ENCODE results near the gene NAALADL2.

DNA sequence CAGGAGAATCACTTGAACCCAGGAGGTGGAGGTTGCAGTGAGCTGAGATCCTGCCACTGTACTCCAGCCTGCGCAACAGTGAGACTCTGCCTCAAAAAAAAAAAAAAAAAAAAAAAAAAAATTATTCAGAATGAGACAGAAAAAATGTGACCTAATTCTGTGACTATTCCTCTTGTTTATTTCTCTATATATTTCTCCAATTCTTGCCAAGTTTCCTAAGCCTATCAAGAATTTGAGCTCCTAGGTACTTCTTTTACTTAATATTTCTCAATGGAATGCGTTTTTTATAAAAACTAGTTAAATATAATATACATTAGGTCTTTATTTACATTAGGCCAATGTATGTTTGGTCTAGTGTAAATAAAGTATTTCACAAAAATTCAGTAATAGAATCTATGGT lies 86.8 kb downstream of the NAALADL2 start:
- TF ChIP-seq, protein P1, sequence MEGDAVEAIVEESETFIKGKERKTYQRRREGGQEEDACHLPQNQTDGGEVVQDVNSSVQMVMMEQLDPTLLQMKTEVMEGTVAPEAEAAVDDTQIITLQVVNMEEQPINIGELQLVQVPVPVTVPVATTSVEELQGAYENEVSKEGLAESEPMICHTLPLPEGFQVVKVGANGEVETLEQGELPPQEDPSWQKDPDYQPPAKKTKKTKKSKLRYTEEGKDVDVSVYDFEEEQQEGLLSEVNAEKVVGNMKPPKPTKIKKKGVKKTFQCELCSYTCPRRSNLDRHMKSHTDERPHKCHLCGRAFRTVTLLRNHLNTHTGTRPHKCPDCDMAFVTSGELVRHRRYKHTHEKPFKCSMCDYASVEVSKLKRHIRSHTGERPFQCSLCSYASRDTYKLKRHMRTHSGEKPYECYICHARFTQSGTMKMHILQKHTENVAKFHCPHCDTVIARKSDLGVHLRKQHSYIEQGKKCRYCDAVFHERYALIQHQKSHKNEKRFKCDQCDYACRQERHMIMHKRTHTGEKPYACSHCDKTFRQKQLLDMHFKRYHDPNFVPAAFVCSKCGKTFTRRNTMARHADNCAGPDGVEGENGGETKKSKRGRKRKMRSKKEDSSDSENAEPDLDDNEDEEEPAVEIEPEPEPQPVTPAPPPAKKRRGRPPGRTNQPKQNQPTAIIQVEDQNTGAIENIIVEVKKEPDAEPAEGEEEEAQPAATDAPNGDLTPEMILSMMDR (conservative IDR thresholded peaks at IDR 0.05): no peak
- no peak for TF ChIP-seq ZFX (IDR thresholded peaks at IDR 0.05)
